Testis (tissue), 2 donors: ENCODE data around the gene TRPC4AP.

Source experiments
- CTCF ChIP-seq, 3 experiments: fragments of 450-650 bp in 2 of 3; fragments of 200-600 bp in 1 of 3; sonication (generic) in 1 of 3; IDR thresholded peaks; one replicate each; pipeline ENCODE4 v1.5.1; 2016 to 2019; ENCODE audit warnings: antibody characterized with exemption in 3 of 3, mild to moderate bottlenecking in 2 of 3, moderate library complexity in 1 of 3
- POLR2A ChIP-seq: fragments of 450-650 bp; IDR thresholded peaks from one replicate; pipeline ENCODE4 v1.6.1; 2017; ENCODE audit warnings: antibody characterized with exemption, mild to moderate bottlenecking, moderate library complexity

- TF ChIP-seq CTCF (IDR thresholded peaks at IDR 0.05) (no peak), POLR2A (no peak)
These were observed 106.9 kb downstream of the TRPC4AP start for GRCh38 chr20:34985461-34986310.
